Sigmoid colon (tissue), 3 donors: ENCODE measurements around the gene SPPL2B.

Source experiments
- CTCF ChIP-seq, 4 experiments: fragments of 450-650 bp in 3 of 4; fragments of 200-600 bp in 1 of 4; IDR thresholded peaks; one replicate each; pipeline ENCODE4 v1.5.1; 2016 to 2019; ENCODE audit warnings: antibody characterized with exemption in 4 of 4, mild to moderate bottlenecking in 3 of 4, moderate library complexity in 2 of 4
- POLR2A ChIP-seq, 2 donors: fragments of 450-650 bp; IDR thresholded peaks; one replicate each; pipeline ENCODE4 v1.6.1; 2016; ENCODE audit warnings: antibody characterized with exemption in 2 of 2, mild to moderate bottlenecking in 2 of 2, moderate library complexity in 2 of 2

- no peak for TF ChIP-seq POLR2A (IDR thresholded peaks at IDR 0.05)
- TF ChIP-seq CTCF (IDR thresholded peaks at IDR 0.05): no peak
Observed at GRCh38 chr19:2319551-2319950, 8.9 kb upstream of the SPPL2B start.
